Esophagus muscularis mucosa (tissue), 3 donors: ENCODE measurements around the gene TTI1.

Experiments used
- POLR2A ChIP-seq: fragments of 450-650 bp; IDR thresholded peaks from one replicate; pipeline ENCODE4 v1.6.1; 2017; ENCODE audit warnings: antibody characterized with exemption, moderate library complexity, mild to moderate bottlenecking, low read depth
- TF ChIP-seq, protein P1 (sequence below), 3 experiments: fragments of 200-600 bp in 2 of 3; fragments of 450-650 bp in 1 of 3; sonication (generic) in 2 of 3; IDR thresholded peaks; one replicate each; pipeline ENCODE4 v1.5.1; 2017 to 2019; ENCODE audit warnings: antibody characterized with exemption in 3 of 3, mild to moderate bottlenecking in 2 of 3, moderate library complexity in 1 of 3

DNA sequence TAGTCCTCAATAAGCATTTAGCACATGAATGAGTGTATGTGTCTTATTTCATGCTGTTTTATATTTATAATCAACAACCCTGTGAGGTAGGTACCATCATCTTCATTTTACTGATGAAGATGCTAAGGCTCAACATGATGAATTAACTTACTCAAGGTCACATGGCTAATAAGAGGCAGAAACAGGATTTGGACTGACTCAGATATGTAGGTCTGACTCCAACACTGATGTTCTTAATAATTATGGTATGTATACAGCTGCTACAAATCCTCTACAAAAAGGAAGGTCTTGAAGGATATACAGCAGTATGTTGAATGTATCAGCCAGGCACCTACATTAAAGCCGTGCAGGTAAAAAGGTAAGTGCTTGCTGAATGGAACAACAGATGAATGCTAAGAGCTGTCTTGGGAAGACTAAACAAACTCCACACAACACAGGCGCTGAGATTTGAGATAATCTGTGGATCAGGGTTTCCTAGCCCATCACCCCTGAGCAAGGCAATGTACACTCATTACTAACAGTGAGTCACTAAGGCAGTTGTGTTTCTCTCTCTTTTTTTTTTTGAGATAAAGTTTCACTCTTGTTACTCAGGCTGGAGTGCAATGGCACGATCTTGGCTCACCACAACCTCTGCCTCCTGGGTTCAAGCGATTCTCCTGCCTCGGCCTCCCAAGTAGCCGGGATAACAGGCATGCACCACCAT lies 31.9 kb downstream of the TTI1 start:
- TF ChIP-seq, protein P1, sequence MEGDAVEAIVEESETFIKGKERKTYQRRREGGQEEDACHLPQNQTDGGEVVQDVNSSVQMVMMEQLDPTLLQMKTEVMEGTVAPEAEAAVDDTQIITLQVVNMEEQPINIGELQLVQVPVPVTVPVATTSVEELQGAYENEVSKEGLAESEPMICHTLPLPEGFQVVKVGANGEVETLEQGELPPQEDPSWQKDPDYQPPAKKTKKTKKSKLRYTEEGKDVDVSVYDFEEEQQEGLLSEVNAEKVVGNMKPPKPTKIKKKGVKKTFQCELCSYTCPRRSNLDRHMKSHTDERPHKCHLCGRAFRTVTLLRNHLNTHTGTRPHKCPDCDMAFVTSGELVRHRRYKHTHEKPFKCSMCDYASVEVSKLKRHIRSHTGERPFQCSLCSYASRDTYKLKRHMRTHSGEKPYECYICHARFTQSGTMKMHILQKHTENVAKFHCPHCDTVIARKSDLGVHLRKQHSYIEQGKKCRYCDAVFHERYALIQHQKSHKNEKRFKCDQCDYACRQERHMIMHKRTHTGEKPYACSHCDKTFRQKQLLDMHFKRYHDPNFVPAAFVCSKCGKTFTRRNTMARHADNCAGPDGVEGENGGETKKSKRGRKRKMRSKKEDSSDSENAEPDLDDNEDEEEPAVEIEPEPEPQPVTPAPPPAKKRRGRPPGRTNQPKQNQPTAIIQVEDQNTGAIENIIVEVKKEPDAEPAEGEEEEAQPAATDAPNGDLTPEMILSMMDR (IDR thresholded peaks at IDR 0.05) = no peak
- TF ChIP-seq POLR2A = no peak
